Ishikawa (cell line): ENCODE data around the gene FARS2.

ENCODE experiments used
- CEBPB ChIP-seq: IDR thresholded peaks from 2 replicates; pipeline ENCODE4 v1.6.1; 2012
- RAD21 ChIP-seq: IDR thresholded peaks from 2 replicates; pipeline ENCODE4 v1.6.1; 2012; ENCODE audit warnings: low read depth
- TCF12 ChIP-seq: IDR thresholded peaks from 2 replicates; pipeline ENCODE4 v1.6.1; 2012; ENCODE audit warnings: low read depth

DNA sequence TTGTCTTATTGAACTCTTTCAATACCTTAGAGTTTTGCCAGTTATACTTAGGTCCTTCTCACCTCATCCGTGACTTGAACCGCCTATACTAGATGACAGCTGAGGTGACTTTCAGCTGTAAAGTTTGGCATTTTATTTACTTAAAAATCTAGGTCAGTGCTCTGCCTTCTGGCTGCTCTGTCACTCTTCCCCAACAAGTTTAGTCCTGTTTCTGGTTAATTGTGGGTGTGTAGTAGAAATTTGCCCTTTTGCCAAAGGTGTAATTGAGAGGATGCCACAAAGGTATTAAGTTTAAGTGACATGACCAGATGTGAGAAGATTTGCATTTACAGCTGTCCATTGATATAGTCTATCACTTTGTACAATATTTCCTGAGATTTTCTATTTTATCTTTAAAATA, 106.2 kb downstream of the FARS2 start:
- TF ChIP-seq RAD21, result no peak
- TF ChIP-seq CEBPB, result no peak
- no peak for TF ChIP-seq TCF12
